HG03135 (cell line): ENCODE results near the gene SMAD3.

ENCODE experiments used
- ATAC-seq: cut with Tn5 transposase; IDR thresholded peaks from one replicate; pipeline ENCODE4 v1.9.1; 2021; ENCODE audit warnings: mild to moderate bottlenecking, moderate library complexity; ENCODE audit not compliant: unreplicated experiment

SMAD3 gene

GRCh38 chr15:67080118-67080899 lies 14.9 kb downstream of the SMAD3 start:
- no peak for ATAC-seq

DNA sequence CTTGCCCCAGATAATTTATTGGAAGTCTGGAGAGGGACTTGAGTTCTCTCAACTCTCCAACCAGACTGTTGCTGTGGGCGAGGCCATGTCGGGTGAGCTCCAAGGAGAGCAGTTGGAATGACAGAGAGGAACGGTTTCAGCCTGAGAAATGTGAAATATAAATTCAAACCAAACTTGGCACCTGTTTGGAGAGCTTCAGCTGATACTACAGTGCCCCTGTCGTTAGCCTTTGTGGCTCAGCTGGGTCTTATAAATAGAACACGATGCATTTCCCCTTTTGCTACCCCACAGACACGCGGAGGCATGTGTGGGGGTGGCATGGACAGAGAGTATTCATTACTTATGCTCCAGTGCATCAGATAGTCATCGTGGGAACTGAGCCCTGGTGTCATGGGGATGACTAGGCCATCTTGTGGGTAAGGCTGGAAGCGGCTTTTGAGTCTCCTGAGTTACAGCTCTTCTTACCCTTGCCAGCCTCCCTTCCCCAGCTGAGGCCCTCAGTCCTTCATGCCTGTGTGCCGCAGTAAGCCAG lies 15.6 kb downstream of the SMAD3 start:
- peak; percentile 42 for ATAC-seq

DNA sequence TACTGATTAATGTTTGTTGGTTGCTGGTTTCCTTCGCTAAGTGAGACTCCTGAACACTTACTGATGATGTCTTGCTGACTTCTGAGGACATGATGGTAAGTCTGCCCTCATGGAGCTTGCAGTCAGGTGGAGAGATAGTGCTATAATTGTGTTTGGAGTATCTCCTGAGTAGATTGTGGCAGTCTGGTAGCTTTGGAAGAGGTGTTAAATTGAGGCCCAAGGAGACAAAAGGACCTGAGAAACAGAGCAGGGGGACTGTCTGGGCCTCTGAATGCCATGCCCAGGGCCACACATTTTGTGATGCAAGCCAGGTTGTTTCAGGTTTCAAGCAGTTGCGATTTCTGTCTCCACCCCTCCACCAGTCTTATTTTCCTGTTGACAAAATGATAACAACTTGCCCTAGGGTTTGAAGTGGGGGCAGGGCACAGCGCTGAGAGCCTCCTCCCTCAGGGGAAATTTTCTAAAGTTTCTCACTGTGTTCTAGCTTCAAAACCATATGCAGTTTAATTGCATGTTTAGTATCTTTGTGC lies 16.7 kb downstream of the SMAD3 start:
- ATAC-seq: no peak

DNA sequence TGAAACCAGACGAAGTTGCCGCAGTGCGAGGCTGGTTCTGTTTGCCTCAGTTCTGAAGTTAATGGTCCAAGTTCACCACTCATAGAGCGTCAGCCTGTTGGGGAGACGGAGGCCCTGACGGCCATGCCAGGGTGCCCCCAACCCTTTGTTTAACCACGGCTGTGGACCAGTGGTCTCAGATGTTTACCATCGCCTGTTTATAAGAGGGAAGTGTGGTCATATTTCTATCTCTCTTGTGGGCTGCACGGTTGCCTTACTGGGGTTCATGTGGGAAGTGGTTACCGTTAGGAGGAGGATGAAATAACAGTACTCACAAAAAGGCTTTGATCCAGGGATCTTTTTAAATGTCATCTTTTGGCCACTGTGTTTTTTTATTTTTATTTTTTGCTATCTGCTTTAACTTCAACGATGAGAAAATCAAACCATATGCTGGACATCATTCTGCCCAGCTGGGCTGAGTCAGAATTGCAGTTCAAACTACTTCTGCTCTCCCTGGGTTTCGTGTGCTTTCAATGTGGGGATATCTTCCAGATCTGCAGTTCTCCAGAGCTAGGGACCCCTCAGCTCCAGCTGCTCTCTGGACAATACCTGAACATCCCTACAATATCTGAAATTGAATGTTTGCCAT lies 17.8 kb downstream of the SMAD3 start:
- ATAC-seq: no peak

DNA sequence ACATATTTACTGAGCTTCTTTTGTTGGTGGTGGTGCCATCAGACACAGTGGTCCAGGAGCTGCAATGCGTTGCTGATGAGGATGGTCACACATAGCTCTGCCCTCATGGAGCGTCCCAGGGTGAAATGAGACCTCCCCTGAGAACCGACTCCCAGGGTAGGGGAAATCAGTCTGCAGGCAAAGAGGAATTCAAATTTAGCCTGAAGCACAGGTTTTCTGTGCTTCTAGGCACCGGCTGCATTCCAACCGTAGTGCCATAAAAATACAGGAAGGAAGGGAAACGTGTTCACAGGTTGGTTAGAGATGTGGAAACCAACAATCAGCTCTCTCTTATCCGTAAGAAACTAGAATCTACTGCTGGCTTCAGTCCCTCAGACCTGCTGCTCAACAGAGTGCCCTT lies 19.2 kb downstream of the SMAD3 start:
- no peak for ATAC-seq

DNA sequence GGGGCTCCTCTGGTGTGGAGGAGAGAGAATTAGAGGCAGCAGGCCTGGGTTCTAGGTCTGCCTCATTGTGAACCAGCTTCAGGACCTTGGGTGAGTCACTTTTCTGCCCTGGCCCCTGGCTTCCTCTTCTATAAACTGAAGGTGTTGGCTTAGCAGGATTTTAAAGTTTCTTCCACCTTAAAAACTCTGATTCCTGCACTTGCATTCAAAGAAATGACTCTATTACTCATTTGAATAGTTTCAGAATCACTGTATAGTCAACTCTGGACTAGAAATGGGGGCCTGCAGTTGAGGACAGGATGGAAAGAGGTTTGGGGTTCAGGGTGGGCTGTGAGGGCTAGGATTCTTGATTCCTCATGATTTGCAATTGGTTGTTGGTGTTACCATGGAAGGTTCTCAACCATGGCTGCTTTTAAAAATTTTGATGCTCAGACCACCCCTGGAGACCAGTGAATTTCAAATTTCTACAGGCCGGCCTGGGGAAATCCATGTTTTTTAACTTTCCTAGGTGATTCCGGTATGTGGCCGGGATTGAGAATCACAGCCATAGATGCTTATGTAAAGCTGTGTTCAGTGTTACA lies 19.9 kb downstream of the SMAD3 start:
- no peak for ATAC-seq

DNA sequence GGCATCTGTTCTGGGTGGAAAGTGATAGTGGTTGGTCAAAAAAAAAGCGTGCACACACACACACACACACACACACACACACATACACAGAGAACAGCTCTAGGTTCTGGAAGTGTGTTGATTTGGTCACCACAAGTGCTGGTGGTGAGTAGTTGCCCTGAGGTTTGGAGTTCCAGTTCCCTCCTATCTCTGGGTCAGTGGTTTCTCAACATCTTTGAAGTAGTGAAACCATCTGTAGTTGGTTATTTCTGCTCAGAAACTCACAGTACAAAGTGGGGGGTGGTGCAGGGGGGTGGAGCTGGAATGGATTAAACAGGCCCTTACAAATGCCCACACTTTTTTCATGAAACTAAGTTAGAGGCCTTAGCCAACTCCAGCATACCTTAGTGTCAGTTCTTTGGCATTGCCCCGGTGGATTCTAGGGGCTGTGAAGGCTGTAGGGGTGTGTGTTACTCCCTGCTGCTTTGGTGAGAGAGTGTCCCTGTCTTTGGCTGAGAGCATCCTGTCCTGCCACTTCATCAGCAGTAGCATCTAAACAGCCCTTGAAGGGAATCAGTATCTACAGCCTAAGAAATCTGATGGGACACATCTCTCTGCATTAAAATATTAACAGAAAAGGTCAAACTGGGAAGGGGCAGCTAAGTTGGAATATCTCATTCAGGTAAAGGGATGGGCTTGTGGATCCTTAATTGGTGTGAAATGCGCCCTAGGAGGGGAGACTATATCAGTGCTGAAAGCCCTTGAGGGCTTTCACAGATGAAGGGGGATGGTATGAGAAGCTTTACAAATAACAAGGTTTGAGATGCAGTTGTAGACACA lies 20.6 kb downstream of the SMAD3 start:
- no peak for ATAC-seq

DNA sequence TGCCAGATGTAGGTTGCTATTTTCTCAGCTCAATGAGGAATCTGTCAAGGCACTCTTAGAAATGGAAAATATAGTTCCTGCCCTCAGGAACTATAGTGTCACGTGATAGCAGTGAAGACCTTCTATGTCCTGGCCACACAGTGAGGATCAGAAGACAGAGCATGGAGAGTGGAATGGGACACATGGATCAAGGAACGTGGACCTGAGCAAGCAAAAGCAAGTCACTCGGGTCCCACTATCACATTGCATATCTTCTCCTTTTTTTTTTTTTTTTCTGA lies 21.2 kb downstream of the SMAD3 start:
- no peak for ATAC-seq

- ATAC-seq: no peak
These were observed 22.2 kb downstream of the SMAD3 start for GRCh38 chr15:67087507-67088172.

GRCh38 chr15:67089217-67090193 lies 24.1 kb downstream of the SMAD3 start:
- ATAC-seq: no peak

- no peak for ATAC-seq
These were observed 25.1 kb downstream of the SMAD3 start for GRCh38 chr15:67090297-67091070.

DNA sequence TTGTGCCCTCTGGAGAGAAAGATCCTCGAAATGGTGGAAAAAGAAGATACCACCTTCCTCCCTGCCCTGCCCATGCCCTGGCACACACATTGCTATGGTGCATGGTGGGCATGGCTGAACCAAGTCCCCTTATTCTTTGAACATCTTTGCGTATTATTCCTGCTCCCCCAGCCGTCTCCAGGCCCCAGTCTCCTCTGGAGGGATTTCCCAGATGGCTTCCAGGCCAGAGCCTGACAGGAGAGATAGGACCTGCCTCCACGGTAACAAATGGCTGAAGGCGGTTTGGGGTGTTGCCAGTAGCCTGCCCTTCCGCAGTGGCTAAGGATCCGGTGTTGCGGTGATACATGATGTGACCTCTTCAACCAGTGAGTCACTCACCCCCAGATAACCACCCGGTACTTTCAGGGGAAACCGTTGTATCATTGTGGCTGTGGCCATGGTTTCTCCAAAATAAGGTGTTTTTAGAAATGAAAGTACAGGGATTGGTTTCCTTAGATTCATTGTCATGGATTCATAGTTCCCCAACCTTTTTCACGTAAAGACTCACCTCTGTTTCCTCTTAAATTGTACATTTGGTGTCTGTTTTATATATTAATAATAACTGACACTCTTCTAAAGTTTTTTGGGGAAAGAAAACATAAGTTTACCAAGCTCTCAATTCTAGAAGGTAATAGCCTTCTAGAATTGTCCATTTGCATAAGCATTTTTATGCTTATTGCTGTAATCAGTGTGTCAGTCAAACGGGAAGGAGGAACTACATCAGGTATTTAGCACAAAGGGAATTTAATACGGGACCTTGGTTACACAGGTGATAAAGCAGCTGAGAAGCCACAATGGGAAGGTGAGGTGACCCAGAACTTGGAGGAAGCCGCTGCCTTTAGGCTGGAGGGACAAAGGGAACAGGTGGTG lies 25.9 kb downstream of the SMAD3 start:
- peak; percentile 57 for ATAC-seq

- ATAC-seq: no peak
These were observed 26.7 kb downstream of the SMAD3 start for GRCh38 chr15:67091980-67092677.

GRCh38 chr15:67092752-67093503 lies 27.5 kb downstream of the SMAD3 start:
- no peak for ATAC-seq

DNA sequence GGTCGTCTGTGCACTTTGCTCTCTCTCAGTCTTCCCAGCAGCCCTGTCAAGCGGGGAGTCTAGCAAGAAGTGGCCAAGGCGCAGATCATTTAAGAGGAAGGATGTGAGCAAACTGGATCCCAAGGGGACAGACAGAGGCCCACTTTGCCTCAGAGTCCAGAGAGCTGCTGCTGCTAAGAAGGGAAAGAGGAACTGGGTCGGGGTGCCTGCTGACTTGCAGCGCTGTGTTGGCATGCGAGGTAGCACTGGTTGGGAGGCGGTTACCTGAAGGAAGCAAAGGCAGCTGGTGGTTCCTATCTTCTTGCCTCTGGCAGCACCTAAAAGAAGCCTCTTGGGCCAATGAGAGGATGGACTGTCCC lies 28.1 kb downstream of the SMAD3 start:
- ATAC-seq: no peak
